Mesenchymal stem cell (in vitro differentiated cells and primary cell): Measurements from ENCODE around the gene HOPX.

Experiments used
- DNase-seq: peaks from one replicate; pipeline ENCODE4 v3.0.0-alpha.2; 2013
- H2AFZ ChIP-seq: one replicate; pipeline ENCODE4 v1.6.1; 2013; ENCODE audit warnings: low read depth, mild to moderate bottlenecking, control low read depth, inconsistent platforms, low read length, moderate library complexity
- H2AK5ac ChIP-seq: 2 replicates; pipeline ENCODE4 v1.6.1; 2013; ENCODE audit warnings: low read length, moderate library complexity, mild to moderate bottlenecking, inconsistent platforms; ENCODE audit not compliant: severe bottlenecking
- H2BK120ac ChIP-seq: one replicate; pipeline ENCODE4 v1.6.1; 2013; ENCODE audit warnings: low read depth, mild to moderate bottlenecking, inconsistent platforms, low read length, moderate library complexity
- H2BK12ac ChIP-seq, 2 experiments: one replicate each; pipeline ENCODE4 v1.6.1; 2013; ENCODE audit warnings: inconsistent platforms in 2 of 2, low read length in 2 of 2, mild to moderate bottlenecking in 2 of 2, moderate library complexity in 2 of 2, control low read depth in 1 of 2
- H2BK15ac ChIP-seq: one replicate; pipeline ENCODE4 v1.6.1; 2013; ENCODE audit warnings: mild to moderate bottlenecking, low read depth, inconsistent platforms; ENCODE audit not compliant: poor library complexity, severe bottlenecking
- H2BK5ac ChIP-seq: 2 replicates; pipeline ENCODE4 v1.6.1; 2013; ENCODE audit warnings: low read depth, mild to moderate bottlenecking, low read length, control low read depth, inconsistent platforms; ENCODE audit not compliant: poor library complexity, severe bottlenecking
- H3K14ac ChIP-seq, 2 experiments: one replicate each; pipeline ENCODE4 v1.6.1; 2013; ENCODE audit warnings: inconsistent platforms in 2 of 2, low read length in 2 of 2, control low read depth in 1 of 2, mild to moderate bottlenecking in 1 of 2, moderate library complexity in 1 of 2
- H3K18ac ChIP-seq, 2 experiments: one replicate each; pipeline ENCODE4 v1.6.1; 2013; ENCODE audit warnings: inconsistent platforms in 2 of 2, low read length in 2 of 2, control low read depth in 1 of 2, low read depth in 1 of 2, mild to moderate bottlenecking in 1 of 2
- H3K23ac ChIP-seq, 2 experiments: one replicate each; pipeline ENCODE4 v1.6.1; 2013; ENCODE audit warnings: inconsistent platforms in 2 of 2, low read length in 2 of 2, mild to moderate bottlenecking in 2 of 2, moderate library complexity in 2 of 2, control low read depth in 1 of 2
- H3K27ac ChIP-seq: 2 replicates; pipeline ENCODE4 v1.5.1; 2013; ENCODE audit warnings: mild to moderate bottlenecking, moderate library complexity, low read length, control low read depth, inconsistent platforms; ENCODE audit not compliant: poor library complexity, severe bottlenecking
- H3K27me3 ChIP-seq, 2 experiments: 2 replicates each; pipeline versions ENCODE4 v1.6.1 to v1.7.0; 2013; ENCODE audit warnings: low read length in 2 of 2, mild to moderate bottlenecking in 2 of 2, moderate library complexity in 2 of 2, control low read depth in 1 of 2, inconsistent platforms in 1 of 2; ENCODE audit not compliant: control insufficient read depth in 1 of 2, insufficient read depth in 1 of 2
- H3K36me3 ChIP-seq, 2 experiments: 2 replicates each; pipeline versions ENCODE4 v1.6.1 to v1.7.0; 2013; ENCODE audit warnings: low read length in 2 of 2, control low read depth in 1 of 2, inconsistent platforms in 1 of 2, low read depth in 1 of 2, mild to moderate bottlenecking in 1 of 2; ENCODE audit not compliant: insufficient read depth in 2 of 2, control insufficient read depth in 1 of 2
- H3K4ac ChIP-seq, 2 experiments: one replicate each; pipeline ENCODE4 v1.6.1; 2013; ENCODE audit warnings: inconsistent platforms in 2 of 2, low read length in 2 of 2, mild to moderate bottlenecking in 2 of 2, moderate library complexity in 2 of 2, control low read depth in 1 of 2, low read depth in 1 of 2
- H3K4me1 ChIP-seq: 2 replicates; pipeline ENCODE4 v1.6.1; 2013; ENCODE audit warnings: low read depth, low read length, control low read depth; ENCODE audit not compliant: control insufficient read depth, insufficient read depth
- H3K4me2 ChIP-seq: 2 replicates; pipeline ENCODE4 v1.6.1; 2013; ENCODE audit warnings: low read length, mild to moderate bottlenecking, inconsistent platforms; ENCODE audit not compliant: poor library complexity, severe bottlenecking
- H3K4me3 ChIP-seq, 2 experiments: 2 replicates each; pipeline versions ENCODE4 v1.5.1 to v1.7.0; 2013; ENCODE audit warnings: low read length in 2 of 2, mild to moderate bottlenecking in 2 of 2, control low read depth in 1 of 2, low read depth in 1 of 2; ENCODE audit not compliant: insufficient read depth in 1 of 2
- H3K79me1 ChIP-seq: replicated peaks from 2 replicates; pipeline ENCODE4 v1.6.1; 2013; ENCODE audit warnings: mild to moderate bottlenecking, control low read depth, low read length, inconsistent platforms; ENCODE audit not compliant: poor library complexity, severe bottlenecking
- H3K9ac ChIP-seq: 2 replicates; pipeline ENCODE4 v1.7.0; 2013; ENCODE audit warnings: mild to moderate bottlenecking, low read length, moderate library complexity
- H3K9me3 ChIP-seq: 2 replicates; pipeline ENCODE4 v1.7.0; 2013; ENCODE audit warnings: mild to moderate bottlenecking, low read length; ENCODE audit not compliant: control insufficient read depth
- H4K8ac ChIP-seq: one replicate; pipeline ENCODE4 v1.6.1; 2013; ENCODE audit warnings: inconsistent platforms, mild to moderate bottlenecking, low read length, moderate library complexity
- H4K91ac ChIP-seq: one replicate; pipeline ENCODE4 v1.6.1; 2013; ENCODE audit warnings: mild to moderate bottlenecking, low read length, inconsistent platforms
- WGBS: methylation state at CpG from one replicate; pipeline ENCODE4 v1.1.7; 2013; ENCODE audit warnings: mixed read lengths; 5-methylcytosine and 5-hydroxymethylcytosine counted together

HOPX gene

GRCh38 chr4:56630876-56631666 is 50.0 kb downstream of the HOPX start:
- H3K23ac ChIP-seq: no peak overlapping the region
- no peak for DNase-seq
- WGBS: 96% methylated on average over 2 of the region's 5 CpGs

GRCh38 chr4:56628592-56628991 is 52.5 kb downstream of the HOPX start:
- Histone ChIP-seq H2BK120ac (no peak overlapping the region), H3K36me3 (no peaks in the 10 kb centered on the region), H3K4ac (no peak overlapping the region), H3K79me1 (no peaks in the 10 kb centered on the region), H3K27me3 (peaks cover 0 to 3% of the 10 kb centered on the region in 2 experiments), H4K91ac (no peak overlapping the region), H3K27ac (no peak overlapping the region), H3K4me1 (no peaks in the 10 kb centered on the region), H3K9ac (no peak overlapping the region), H3K14ac (no peak overlapping the region), H2BK5ac (no peak overlapping the region), H3K4me3 (no peak overlapping the region), H3K18ac (no peak overlapping the region), H4K8ac (no peak overlapping the region), H3K4me2 (no peak overlapping the region), H2BK12ac (no peak overlapping the region), H2AK5ac (no peak overlapping the region), H3K23ac (no peak overlapping the region), H3K9me3 (peaks cover 11% of the 10 kb centered on the region), H2AFZ (no peak overlapping the region), H2BK15ac (no peak overlapping the region)
- no peak for DNase-seq
- 100% methylated on average over 1 of the region's 1 CpG for WGBS

More at GRCh38 chr4:56630876-56631666, 50.0 kb downstream of the HOPX start:
- Histone ChIP-seq H3K27ac (no peak overlapping the region), H4K91ac (no peak overlapping the region), H2BK15ac (no peak overlapping the region), H3K18ac (no peak overlapping the region), H2BK5ac (no peak overlapping the region), H3K27me3 (peaks cover 0 to 3% of the 10 kb centered on the region in 2 experiments), H3K4me1 (peaks cover 3% of the 10 kb centered on the region), H3K79me1 (no peaks in the 10 kb centered on the region), H2BK12ac (no peak overlapping the region), H3K4me3 (peak overlapping the region in 1 of 2 experiments; percentile 53), H3K9me3 (peaks cover 8% of the 10 kb centered on the region), H3K14ac (no peak overlapping the region), H2AFZ (no peak overlapping the region), H3K4me2 (no peak overlapping the region), H3K9ac (peak overlapping the region; percentile 38), H2AK5ac (no peak overlapping the region), H2BK120ac (no peak overlapping the region), H4K8ac (no peak overlapping the region), H3K36me3 (no peaks in the 10 kb centered on the region), H3K4ac (no peak overlapping the region)

GRCh38 chr4:56627985-56628384 is 53.1 kb downstream of the HOPX start:
- Histone ChIP-seq H2AK5ac (no peak overlapping the region), H3K14ac (no peak overlapping the region), H3K4ac (no peak overlapping the region), H2BK120ac (no peak overlapping the region), H3K18ac (no peak overlapping the region), H2BK5ac (no peak overlapping the region), H3K27me3 (peaks cover 0 to 3% of the 10 kb centered on the region in 2 experiments), H3K9ac (no peak overlapping the region), H2AFZ (no peak overlapping the region), H4K91ac (no peak overlapping the region), H4K8ac (no peak overlapping the region), H3K79me1 (no peaks in the 10 kb centered on the region), H3K27ac (no peak overlapping the region), H3K23ac (no peak overlapping the region), H3K4me3 (no peak overlapping the region), H2BK15ac (no peak overlapping the region), H3K4me1 (no peaks in the 10 kb centered on the region), H3K36me3 (no peaks in the 10 kb centered on the region), H2BK12ac (no peak overlapping the region), H3K9me3 (peaks cover 17% of the 10 kb centered on the region), H3K4me2 (no peak overlapping the region)
- peak; percentile 23 for DNase-seq
- WGBS: 59% methylated on average over 2 of the region's 2 CpGs

GRCh38 chr4:56627375-56627774 is 53.7 kb downstream of the HOPX start:
- Histone ChIP-seq H3K4me2 (no peak overlapping the region), H2AK5ac (no peak overlapping the region), H3K4me3 (no peak overlapping the region), H3K79me1 (no peaks in the 10 kb centered on the region), H3K27ac (no peak overlapping the region), H3K18ac (no peak overlapping the region), H3K36me3 (no peaks in the 10 kb centered on the region), H2BK15ac (no peak overlapping the region), H3K14ac (no peak overlapping the region), H3K27me3 (peaks cover 0 to 4% of the 10 kb centered on the region in 2 experiments), H2AFZ (no peak overlapping the region), H3K23ac (no peak overlapping the region), H3K9ac (no peak overlapping the region), H2BK5ac (no peak overlapping the region), H2BK12ac (peak overlapping the region in 1 of 2 experiments; percentile 6), H4K8ac (no peak overlapping the region), H4K91ac (no peak overlapping the region), H3K4ac (no peak overlapping the region), H3K9me3 (peaks cover 17% of the 10 kb centered on the region), H3K4me1 (no peaks in the 10 kb centered on the region), H2BK120ac (no peak overlapping the region)
- WGBS: 52% methylated on average over 1 of the region's 1 CpG
- no peak for DNase-seq
